Measurements from ENCODE around the gene ABCC1.

DNA sequence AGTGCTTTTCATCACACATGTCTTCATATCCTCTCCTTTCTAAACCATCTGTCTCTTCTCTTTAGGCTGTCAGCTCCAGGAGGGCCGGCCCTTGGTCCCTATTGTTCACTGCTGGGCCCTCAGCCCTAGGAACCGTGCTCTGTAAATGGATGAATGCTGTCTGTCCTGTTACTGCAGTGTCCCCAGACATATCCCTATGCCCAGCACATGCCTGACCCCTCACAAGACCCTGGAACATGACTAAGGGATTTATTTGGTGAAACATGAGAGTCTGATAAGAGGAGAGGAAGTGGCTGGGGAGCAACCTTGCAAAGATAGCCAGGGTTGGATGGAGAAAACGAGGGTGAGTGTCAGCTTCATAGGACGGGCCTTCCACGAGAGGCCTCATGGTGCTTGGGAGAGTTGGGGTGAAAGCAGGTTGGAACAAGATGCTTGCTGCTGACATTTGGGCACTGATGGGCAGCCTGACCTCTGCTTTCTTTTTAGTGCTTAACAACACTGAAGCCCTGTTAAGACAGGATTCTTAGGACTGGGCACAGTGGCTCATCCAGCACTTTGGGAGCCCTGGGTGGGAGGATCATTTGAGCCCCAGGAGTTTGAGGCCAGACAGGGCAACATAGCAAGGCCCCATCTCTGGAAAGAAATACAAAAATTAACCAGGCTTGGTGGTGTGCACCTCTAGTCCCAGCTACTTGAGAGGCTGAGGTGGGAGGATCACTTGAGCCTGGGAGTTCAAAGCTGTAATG, 39.0 kb downstream of the ABCC1 start:
- TF ChIP-seq, protein P1, sequence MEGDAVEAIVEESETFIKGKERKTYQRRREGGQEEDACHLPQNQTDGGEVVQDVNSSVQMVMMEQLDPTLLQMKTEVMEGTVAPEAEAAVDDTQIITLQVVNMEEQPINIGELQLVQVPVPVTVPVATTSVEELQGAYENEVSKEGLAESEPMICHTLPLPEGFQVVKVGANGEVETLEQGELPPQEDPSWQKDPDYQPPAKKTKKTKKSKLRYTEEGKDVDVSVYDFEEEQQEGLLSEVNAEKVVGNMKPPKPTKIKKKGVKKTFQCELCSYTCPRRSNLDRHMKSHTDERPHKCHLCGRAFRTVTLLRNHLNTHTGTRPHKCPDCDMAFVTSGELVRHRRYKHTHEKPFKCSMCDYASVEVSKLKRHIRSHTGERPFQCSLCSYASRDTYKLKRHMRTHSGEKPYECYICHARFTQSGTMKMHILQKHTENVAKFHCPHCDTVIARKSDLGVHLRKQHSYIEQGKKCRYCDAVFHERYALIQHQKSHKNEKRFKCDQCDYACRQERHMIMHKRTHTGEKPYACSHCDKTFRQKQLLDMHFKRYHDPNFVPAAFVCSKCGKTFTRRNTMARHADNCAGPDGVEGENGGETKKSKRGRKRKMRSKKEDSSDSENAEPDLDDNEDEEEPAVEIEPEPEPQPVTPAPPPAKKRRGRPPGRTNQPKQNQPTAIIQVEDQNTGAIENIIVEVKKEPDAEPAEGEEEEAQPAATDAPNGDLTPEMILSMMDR (IDR thresholded peaks at IDR 0.05): no peak
- TF ChIP-seq POLR2A (IDR thresholded peaks at IDR 0.05): no peak

Measured in adrenal gland (tissue), 5 donors.